IMR-90 (cell line): Measurements from ENCODE around the gene CST7. TPM values are rescaled to one million over a fixed set of nuclear protein-coding genes. Genes with fewer than 3 reads are reported as not detected.

ENCODE experiments used
- ATAC-seq: fragments of 200-7000 bp; cut with Tn5 transposase; 2 replicates; pipeline ENCODE4 v1.9.1; 2020; ENCODE audit warnings: low read depth, mild to moderate bottlenecking, moderate library complexity
- BruUV-seq: library from RNA; stranded (reverse); fragments of 400-500 nt; replicated peaks from 2 replicates; lab custom pipeline; 2021; lab: Mats Ljungman, UMichigan
- CTCF ChIA-PET: fragments of 300-600 bp; formaldehyde crosslinking; extraction: SDS; loops from one replicate; lab custom pipeline; 2021; ENCODE audit warnings: antibody characterized with exemption; lab: Yijun Ruan, JAX
- POLR2A ChIA-PET: fragments of 300-600 bp; sonication (Branson Sonifier 250); formaldehyde crosslinking; loops from one replicate; lab custom pipeline; 2022; ENCODE audit warnings: antibody characterized with exemption; ENCODE audit not compliant: unreplicated experiment; lab: Charles Lee
- DNase-seq: peaks from one replicate; pipeline ENCODE4 v3.0.0; 2013
- H2AFZ ChIP-seq: replicated peaks from 2 replicates; pipeline ENCODE3; 2013; ENCODE audit warnings: low read length, mild to moderate bottlenecking; ENCODE audit not compliant: poor library complexity
- H2AK5ac ChIP-seq: 2 replicates; pipeline ENCODE4 v1.6.1; 2013; ENCODE audit warnings: low read depth, low read length, inconsistent platforms
- H2AK9ac ChIP-seq: replicated peaks from 2 replicates; pipeline ENCODE3; 2013; ENCODE audit warnings: mild to moderate bottlenecking, low read depth, low read length, moderate library complexity; ENCODE audit not compliant: poor library complexity
- H2BK120ac ChIP-seq: 2 replicates; pipeline ENCODE4 v1.6.1; 2013; ENCODE audit warnings: low read depth, low read length, inconsistent platforms
- H2BK15ac ChIP-seq: 3 replicates; pipeline ENCODE4 v1.6.1; 2013; ENCODE audit warnings: low read depth, low read length, inconsistent platforms
- H2BK20ac ChIP-seq: 2 replicates; pipeline ENCODE4 v1.6.1; 2013; ENCODE audit warnings: low read depth, mild to moderate bottlenecking, inconsistent platforms, low read length, moderate library complexity
- H2BK5ac ChIP-seq: 2 replicates; pipeline ENCODE4 v1.6.1; 2013; ENCODE audit warnings: mild to moderate bottlenecking, low read depth, low read length, inconsistent platforms; ENCODE audit not compliant: poor library complexity, severe bottlenecking
- H3K14ac ChIP-seq: replicated peaks from 2 replicates; pipeline ENCODE4 v1.6.1; 2013; ENCODE audit warnings: low read depth, low read length, inconsistent platforms
- H3K18ac ChIP-seq: 2 replicates; pipeline ENCODE4 v1.6.1; 2013; ENCODE audit warnings: low read depth, low read length, control low read depth
- H3K23ac ChIP-seq: 2 replicates; pipeline ENCODE4 v1.6.1; 2013; ENCODE audit warnings: low read depth, low read length, inconsistent platforms
- H3K27ac ChIP-seq: 2 replicates; pipeline ENCODE4 v1.5.1; 2013; ENCODE audit warnings: mild to moderate bottlenecking, control low read depth, low read length; ENCODE audit not compliant: insufficient read depth
- H3K27me3 ChIP-seq: 2 replicates; pipeline ENCODE4 v1.6.1; 2013; ENCODE audit warnings: low read length; ENCODE audit not compliant: control insufficient read depth, insufficient read depth
- H3K36me3 ChIP-seq: 2 replicates; pipeline ENCODE4 v1.6.1; 2013; ENCODE audit warnings: low read length, mixed read lengths; ENCODE audit not compliant: control insufficient read depth, insufficient read depth
- H3K4ac ChIP-seq: 2 replicates; pipeline ENCODE4 v1.6.1; 2013; ENCODE audit warnings: low read depth, low read length, inconsistent platforms
- H3K4me1 ChIP-seq: 2 replicates; pipeline ENCODE4 v1.6.1; 2013; ENCODE audit warnings: low read length, mixed read lengths; ENCODE audit not compliant: control insufficient read depth, insufficient read depth
- H3K4me2 ChIP-seq: 2 replicates; pipeline ENCODE4 v1.6.1; 2013; ENCODE audit warnings: low read depth, mild to moderate bottlenecking, control low read depth, low read length, moderate library complexity
- H3K4me3 ChIP-seq: 2 replicates; pipeline ENCODE4 v1.5.1; 2013; ENCODE audit warnings: low read depth, mild to moderate bottlenecking, control low read depth, low read length, moderate library complexity; ENCODE audit not compliant: insufficient read depth
- H3K56ac ChIP-seq: 2 replicates; pipeline ENCODE4 v1.6.1; 2013; ENCODE audit warnings: low read length, inconsistent platforms; ENCODE audit not compliant: insufficient read depth; ENCODE audit errors: extremely low read depth
- H3K79me1 ChIP-seq, 2 experiments: 2 replicates each; pipeline ENCODE4 v1.6.1; 2013; ENCODE audit warnings: low read length in 2 of 2, inconsistent platforms in 1 of 2, low read depth in 1 of 2
- H3K9ac ChIP-seq: 2 replicates; pipeline ENCODE4 v1.6.1; 2013; ENCODE audit warnings: low read depth, low read length, control low read depth
- H3K9me1 ChIP-seq: 2 replicates; pipeline ENCODE4 v1.6.1; 2013; ENCODE audit warnings: low read length, inconsistent platforms; ENCODE audit not compliant: insufficient read depth
- H3K9me3 ChIP-seq: 2 replicates; pipeline ENCODE4 v1.6.1; 2013; ENCODE audit warnings: low read length; ENCODE audit not compliant: control insufficient read depth, insufficient read depth
- H4K20me1 ChIP-seq: 2 replicates; pipeline ENCODE4 v1.6.1; 2013; ENCODE audit warnings: low read length, inconsistent platforms; ENCODE audit not compliant: insufficient read depth
- H4K5ac ChIP-seq: 2 replicates; pipeline ENCODE4 v1.6.1; 2013; ENCODE audit warnings: mild to moderate bottlenecking, low read depth, low read length, control low read depth
- H4K8ac ChIP-seq, 2 experiments: 2 replicates each; pipeline ENCODE4 v1.6.1; 2013; ENCODE audit warnings: low read depth in 2 of 2, low read length in 2 of 2, control low read depth in 1 of 2, inconsistent platforms in 1 of 2
- H4K91ac ChIP-seq: 2 replicates; pipeline ENCODE4 v1.6.1; 2013; ENCODE audit warnings: low read depth, low read length, inconsistent platforms; ENCODE audit not compliant: insufficient read depth
- CEBPB ChIP-seq: IDR thresholded peaks from 2 replicates; pipeline ENCODE4 v1.6.1; 2012; ENCODE audit warnings: low read depth, low read length, improper control_type of control experiment
- CHD1 ChIP-seq: IDR thresholded peaks from 2 replicates; pipeline ENCODE4 v1.6.1; 2012; ENCODE audit warnings: low read depth, low read length, improper control_type of control experiment
- CTCF ChIP-seq: conservative IDR thresholded peaks from 2 replicates; pipeline ENCODE4 v1.5.1; 2012; ENCODE audit warnings: mild to moderate bottlenecking, low read depth, low read length, improper control_type of control experiment
- FOS ChIP-seq: fragments of 150-350 bp; IDR thresholded peaks from 2 replicates; pipeline ENCODE4 v1.6.1; 2016; ENCODE audit warnings: low read depth, low read length
- MAZ ChIP-seq: IDR thresholded peaks from 2 replicates; pipeline ENCODE4 v1.6.1; 2012; ENCODE audit warnings: low read depth, mild to moderate bottlenecking, low read length, improper control_type of control experiment, moderate library complexity, borderline replicate concordance
- MXI1 ChIP-seq: IDR thresholded peaks from 2 replicates; pipeline ENCODE4 v1.6.1; 2012; ENCODE audit warnings: low read depth, mild to moderate bottlenecking, low read length, moderate library complexity, borderline replicate concordance
- NFE2L2 ChIP-seq: fragments of 150-350 bp; IDR thresholded peaks from 2 replicates; pipeline ENCODE4 v1.6.1; 2016; ENCODE audit warnings: low read depth, mild to moderate bottlenecking, low read length
- RCOR1 ChIP-seq: IDR thresholded peaks from 2 replicates; pipeline ENCODE4 v1.6.1; 2012; ENCODE audit warnings: mild to moderate bottlenecking, low read length, improper control_type of control experiment; ENCODE audit not compliant: insufficient replicate concordance
- RFX5 ChIP-seq: IDR thresholded peaks from 2 replicates; pipeline ENCODE4 v1.8.0; 2012; ENCODE audit warnings: low read depth, mild to moderate bottlenecking, low read length, moderate library complexity
- SMC3 ChIP-seq: fragments of 150-350 bp; IDR thresholded peaks from 2 replicates; pipeline ENCODE4 v1.6.1; 2016; ENCODE audit warnings: low read depth, mild to moderate bottlenecking, antibody characterized with exemption, low read length, moderate library complexity
- USF2 ChIP-seq: fragments of 150-350 bp; IDR thresholded peaks from 2 replicates; pipeline ENCODE4 v1.6.1; 2017; ENCODE audit warnings: mild to moderate bottlenecking, antibody characterized with exemption, low read length, low read depth
- WGBS, 2 experiments: methylation state at CpG; one replicate each; pipeline versions ENCODE4 v1.1.5 to v1.1.7; 2013; ENCODE audit warnings: missing lambda C conversion rate in 2 of 2; ENCODE audit not compliant: insufficient read length in 1 of 2; ENCODE audit errors: extremely low coverage in 2 of 2; 5-methylcytosine and 5-hydroxymethylcytosine counted together
- dilution Hi-C: fragments of 300-500 bp; cut with HindIII; formaldehyde crosslinking; loops from one replicate; pipeline ENCODE4 v1.14.3; 2018; ENCODE audit warnings: low sequenced_read_pairs; ENCODE audit not compliant: unreplicated experiment
- in situ Hi-C: fragments of 300-500 bp; cut with MboI; formaldehyde crosslinking; loops from 3 replicates; pipeline ENCODE4 v1.14.3; 2019; ENCODE audit warnings: low sequenced_read_pairs, inconsistent platforms, mixed read lengths
- intact Hi-C: fragments of 100-400 bp; cut with micrococcal nuclease; formaldehyde crosslinking; loops from 2 replicates; pipeline ENCODE4 v1.10.0; 2022
- polyA plus RNA-seq, 3 experiments: library from polyadenylated mRNA; depleted of rRNA; stranded (reverse); fragments of >200 nt; gene quantifications; 2 replicates each; pipeline ENCODE4 v1.2.3, GENCODE V29; 2012; ENCODE audit warnings: low replicate concordance in 1 of 3
- total RNA-seq: library from RNA; depleted of rRNA; stranded (reverse); fragments of >200 nt; gene quantifications from 2 replicates; pipeline ENCODE4 v1.2.3, GENCODE V29; 2012

The CST7 gene
- total and polyA plus RNA-seq, 2 of the 4 experiments (the other 2 are of a cell fraction) = not detected

GRCh38 chr20:24980291-24981053 lies 31.4 kb downstream of the CST7 start:
- H4K91ac ChIP-seq = no peak overlapping the region
- H3K27ac ChIP-seq = no peak overlapping the region
- in situ Hi-C loops (loop anchor here (25.0 kb wide), 3 partner anchors 607 to 882 kb away; partner anchors contain the start of genes NINL and ZNF337), intact Hi-C loops (no loop called here), dilution Hi-C loops (no loop called here)
- POLR2A ChIA-PET = no interaction called here
- H2AFZ ChIP-seq = no peak overlapping the region
- H2BK5ac ChIP-seq = no peak overlapping the region
- WGBS, 2 experiments = 98% methylated on average over 25 of the region's 34 CpGs; no CpG with 5 or more reads in 1 of the 2 experiments
- peaks cover 7% of the 10 kb centered on the region; the same call in 1 of the 2 replicates for H3K9me3 ChIP-seq
- H3K9me1 ChIP-seq = no peaks in the 10 kb centered on the region
- H2BK15ac ChIP-seq = no peak overlapping the region
- H4K5ac ChIP-seq = no peak overlapping the region
- no peak overlapping the region for H3K9ac ChIP-seq
- peaks cover 21 to 29% of the 10 kb centered on the region in 2 experiments for H3K79me1 ChIP-seq
- no peak overlapping the region for H3K4me3 ChIP-seq
- TF ChIP-seq CHD1 (no peak), CEBPB (no peak), RCOR1 (no peak), FOS (no peak), RFX5 (no peak), MXI1 (no peak), USF2 (no peak), NFE2L2 (no peak), CTCF (no peak), MAZ (no peak), SMC3 (no peak)
- peaks cover 2% of the 10 kb centered on the region for H4K20me1 ChIP-seq
- H4K8ac ChIP-seq = no peak overlapping the region
- no peak for DNase-seq
- H2BK20ac ChIP-seq = no peak overlapping the region
- H2AK9ac ChIP-seq = no peak overlapping the region
- H3K4me2 ChIP-seq = no peak overlapping the region
- no TSS peak for BruUV-seq
- no peaks in the 10 kb centered on the region for H3K4me1 ChIP-seq
- H3K14ac ChIP-seq = no peak overlapping the region
- no peak overlapping the region for H3K56ac ChIP-seq
- no peak for ATAC-seq
- no peak overlapping the region for H3K18ac ChIP-seq
- H3K4ac ChIP-seq = no peak overlapping the region
- peaks cover 16% of the 10 kb centered on the region for H3K36me3 ChIP-seq
- H2BK120ac ChIP-seq = no peak overlapping the region
- CTCF ChIA-PET = no interaction called here
- no peaks in the 10 kb centered on the region for H3K27me3 ChIP-seq
- H2AK5ac ChIP-seq = no peak overlapping the region
- H3K23ac ChIP-seq = no peak overlapping the region
